GM12801 (cell line): Measurements from ENCODE around the gene KCNMA1.

Experiments
- TF ChIP-seq, protein P1 (sequence below): IDR thresholded peaks from one replicate; pipeline ENCODE4 v1.5.1; 2011; ENCODE audit warnings: control low read depth; ENCODE audit not compliant: insufficient read length; ENCODE audit errors: extremely low read depth

Gene KCNMA1

DNA sequence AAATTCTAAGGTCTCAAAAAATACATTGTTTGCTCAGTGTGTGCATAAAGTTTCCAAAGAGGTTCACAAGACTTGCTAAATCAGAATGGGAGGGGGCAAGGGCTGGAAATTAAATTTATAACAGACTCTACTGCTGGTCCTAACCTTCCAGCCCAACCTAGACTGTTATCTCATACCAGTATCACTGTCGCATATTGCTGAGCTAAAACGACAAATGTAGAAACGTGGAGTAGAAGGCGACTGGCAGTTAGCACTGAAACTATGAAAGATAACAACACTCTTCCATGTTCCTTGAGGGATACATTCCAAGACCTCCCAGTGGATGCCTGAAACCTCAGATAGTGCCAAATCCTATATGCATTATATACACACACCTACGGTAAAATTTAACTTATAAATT, 514.3 kb downstream of the KCNMA1 start:
- TF ChIP-seq, protein P1, sequence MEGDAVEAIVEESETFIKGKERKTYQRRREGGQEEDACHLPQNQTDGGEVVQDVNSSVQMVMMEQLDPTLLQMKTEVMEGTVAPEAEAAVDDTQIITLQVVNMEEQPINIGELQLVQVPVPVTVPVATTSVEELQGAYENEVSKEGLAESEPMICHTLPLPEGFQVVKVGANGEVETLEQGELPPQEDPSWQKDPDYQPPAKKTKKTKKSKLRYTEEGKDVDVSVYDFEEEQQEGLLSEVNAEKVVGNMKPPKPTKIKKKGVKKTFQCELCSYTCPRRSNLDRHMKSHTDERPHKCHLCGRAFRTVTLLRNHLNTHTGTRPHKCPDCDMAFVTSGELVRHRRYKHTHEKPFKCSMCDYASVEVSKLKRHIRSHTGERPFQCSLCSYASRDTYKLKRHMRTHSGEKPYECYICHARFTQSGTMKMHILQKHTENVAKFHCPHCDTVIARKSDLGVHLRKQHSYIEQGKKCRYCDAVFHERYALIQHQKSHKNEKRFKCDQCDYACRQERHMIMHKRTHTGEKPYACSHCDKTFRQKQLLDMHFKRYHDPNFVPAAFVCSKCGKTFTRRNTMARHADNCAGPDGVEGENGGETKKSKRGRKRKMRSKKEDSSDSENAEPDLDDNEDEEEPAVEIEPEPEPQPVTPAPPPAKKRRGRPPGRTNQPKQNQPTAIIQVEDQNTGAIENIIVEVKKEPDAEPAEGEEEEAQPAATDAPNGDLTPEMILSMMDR: no peak

DNA sequence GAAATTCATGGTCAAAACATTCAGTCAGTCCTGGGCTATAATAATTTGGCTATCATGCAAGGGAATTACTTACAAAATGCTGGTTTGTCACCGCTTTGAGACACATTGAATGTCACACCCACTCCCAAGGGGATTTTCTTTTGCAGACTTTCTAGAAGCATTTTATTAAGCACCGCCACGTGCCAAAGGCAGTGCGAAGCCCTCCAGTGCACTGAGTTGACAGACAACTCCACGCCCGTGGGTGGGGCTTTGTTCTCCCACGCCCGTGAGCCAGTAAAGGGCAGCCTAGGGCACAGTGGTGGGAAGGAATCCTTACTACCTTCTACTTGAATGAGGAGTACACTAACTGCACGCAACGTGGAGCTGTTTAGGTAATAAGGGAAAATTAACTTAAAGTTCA, 515.8 kb downstream of the KCNMA1 start:
- TF ChIP-seq, protein P1: no peak

DNA sequence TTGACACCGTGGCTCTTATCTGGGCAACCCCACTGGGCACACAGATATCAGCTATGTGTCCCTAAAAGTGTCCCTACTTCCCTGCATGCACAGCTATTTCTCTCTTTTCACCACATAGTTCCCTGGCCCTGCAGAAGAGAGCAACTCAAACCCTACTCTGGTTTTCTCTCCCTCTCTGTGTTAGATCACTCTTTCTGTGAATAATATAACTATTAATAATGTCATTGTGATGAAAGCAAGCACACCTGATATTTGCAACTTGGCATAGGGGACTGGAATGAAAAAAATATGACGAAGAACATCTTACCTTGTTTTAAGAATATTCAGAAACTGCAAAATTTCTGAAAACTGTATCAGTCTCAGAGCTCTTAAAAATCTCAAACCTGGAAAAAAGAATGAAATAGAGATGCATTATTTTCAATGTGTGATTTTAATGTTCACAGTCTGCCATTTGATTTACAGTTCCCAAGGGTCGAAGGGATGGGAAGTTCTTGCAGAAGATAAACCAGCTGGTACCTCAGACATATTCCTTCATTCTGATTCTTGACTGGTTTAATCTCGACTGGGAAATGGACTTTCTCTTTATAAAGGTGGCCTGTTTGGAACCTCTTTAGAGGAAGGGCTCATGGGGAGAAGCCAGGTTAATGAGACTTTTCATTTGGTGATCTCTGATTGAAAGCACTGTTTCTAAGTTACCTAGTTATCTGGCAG, 516.8 kb downstream of the KCNMA1 start:
- TF ChIP-seq, protein P1: no peak

DNA sequence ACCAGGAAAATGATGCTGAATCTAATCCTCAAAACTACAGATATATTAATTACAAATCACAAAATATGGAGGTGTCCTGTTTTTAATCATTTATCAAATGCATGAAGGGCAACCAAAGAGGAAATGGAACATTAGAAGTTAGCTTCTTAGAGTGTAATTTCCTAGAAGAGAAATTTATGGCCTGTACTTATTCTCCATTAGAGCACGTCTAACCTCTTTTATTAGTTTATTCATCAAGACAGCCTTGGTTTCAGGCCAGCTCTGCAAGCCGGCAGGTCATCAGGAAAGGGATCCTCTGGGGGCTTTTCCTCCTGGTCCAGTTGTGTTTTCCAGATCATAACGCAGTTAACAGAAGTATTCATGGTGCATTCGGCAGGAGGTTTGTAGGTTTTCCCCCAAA, 517.6 kb downstream of the KCNMA1 start:
- TF ChIP-seq, protein P1: no peak

DNA sequence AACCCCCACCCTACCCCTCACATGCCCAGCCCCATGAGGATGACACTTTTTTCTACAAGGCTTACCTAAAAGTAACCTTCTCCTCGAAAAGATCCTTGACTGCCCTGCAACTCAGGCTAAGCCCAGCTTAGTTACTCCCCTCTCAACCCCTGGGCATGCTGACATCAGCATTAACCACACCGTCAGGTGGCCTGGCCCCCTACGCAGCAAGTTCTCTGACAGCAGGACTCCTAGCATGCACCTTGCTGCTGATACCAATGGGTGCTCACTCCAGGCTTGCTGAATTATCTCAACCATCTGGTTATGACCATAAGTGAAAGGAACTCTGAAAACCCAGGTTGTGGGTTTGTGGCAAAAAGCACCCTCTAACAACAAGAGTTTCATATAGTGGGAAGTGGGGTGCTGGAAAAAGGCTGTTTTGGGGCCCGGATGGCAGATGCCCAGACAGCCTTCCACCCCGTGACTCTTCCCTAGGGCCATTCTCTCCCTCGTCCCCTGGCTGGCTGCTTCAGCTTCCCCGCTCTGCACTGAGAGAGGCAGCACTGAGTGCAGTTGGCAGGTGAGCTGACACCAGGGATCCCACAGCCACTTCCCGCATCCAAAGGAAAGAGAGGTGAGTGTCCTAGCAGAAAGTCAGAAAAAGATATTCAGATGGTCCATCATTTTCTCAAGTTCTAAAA, 518.9 kb downstream of the KCNMA1 start:
- TF ChIP-seq, protein P1: no peak

DNA sequence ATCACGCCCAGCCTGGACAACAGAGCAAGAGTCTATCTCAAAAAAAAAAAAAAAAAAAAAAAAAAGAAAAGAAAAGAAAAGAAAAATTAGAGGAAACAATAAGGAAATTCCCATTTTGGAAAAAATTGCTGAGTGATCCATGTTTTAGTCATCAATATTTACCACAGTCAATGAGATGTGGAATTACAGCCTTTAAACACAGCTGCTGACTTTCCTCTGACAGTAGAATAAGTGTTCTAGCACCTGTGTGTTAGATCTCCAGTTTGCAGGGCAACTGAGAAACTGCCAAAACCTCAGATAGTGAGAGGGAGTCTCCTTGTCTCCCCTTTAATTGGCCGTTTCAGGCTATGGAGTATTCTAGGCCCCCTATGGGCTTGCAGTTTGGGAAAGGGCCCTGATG, 520.1 kb downstream of the KCNMA1 start:
- TF ChIP-seq, protein P1: no peak

DNA sequence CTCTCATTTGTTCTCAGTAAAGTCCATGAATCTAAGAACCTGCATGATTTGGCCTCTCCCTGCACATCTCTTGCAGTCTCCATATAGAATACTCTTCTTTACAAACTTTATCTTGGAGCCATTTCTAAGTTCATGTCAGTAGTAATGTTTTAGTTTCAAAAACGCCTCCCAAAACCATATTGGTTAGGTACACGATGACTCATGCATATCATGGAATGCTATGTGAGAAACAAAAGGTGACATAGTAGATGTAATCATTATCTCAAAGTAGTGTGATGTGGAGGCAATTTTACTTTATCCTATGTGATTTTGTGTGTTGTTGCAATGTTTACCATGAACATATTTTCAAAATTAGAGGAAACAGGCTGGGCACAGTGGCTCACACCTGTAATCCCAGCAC, 520.7 kb downstream of the KCNMA1 start:
- TF ChIP-seq, protein P1: no peak
